Measurements from ENCODE around the gene XRCC2. TPM values are rescaled to one million over a fixed set of nuclear protein-coding genes. Genes with fewer than 3 reads are reported as not detected.
"Not testable (repeated sequence)": the region's sequence is repeated elsewhere in the genome, so short reads cannot be mapped to it uniquely, and the experiment has no call there.

The XRCC2 gene
- total RNA-seq, result 1 to 10 TPM; 1.3 to 7.3 TPM

DNA sequence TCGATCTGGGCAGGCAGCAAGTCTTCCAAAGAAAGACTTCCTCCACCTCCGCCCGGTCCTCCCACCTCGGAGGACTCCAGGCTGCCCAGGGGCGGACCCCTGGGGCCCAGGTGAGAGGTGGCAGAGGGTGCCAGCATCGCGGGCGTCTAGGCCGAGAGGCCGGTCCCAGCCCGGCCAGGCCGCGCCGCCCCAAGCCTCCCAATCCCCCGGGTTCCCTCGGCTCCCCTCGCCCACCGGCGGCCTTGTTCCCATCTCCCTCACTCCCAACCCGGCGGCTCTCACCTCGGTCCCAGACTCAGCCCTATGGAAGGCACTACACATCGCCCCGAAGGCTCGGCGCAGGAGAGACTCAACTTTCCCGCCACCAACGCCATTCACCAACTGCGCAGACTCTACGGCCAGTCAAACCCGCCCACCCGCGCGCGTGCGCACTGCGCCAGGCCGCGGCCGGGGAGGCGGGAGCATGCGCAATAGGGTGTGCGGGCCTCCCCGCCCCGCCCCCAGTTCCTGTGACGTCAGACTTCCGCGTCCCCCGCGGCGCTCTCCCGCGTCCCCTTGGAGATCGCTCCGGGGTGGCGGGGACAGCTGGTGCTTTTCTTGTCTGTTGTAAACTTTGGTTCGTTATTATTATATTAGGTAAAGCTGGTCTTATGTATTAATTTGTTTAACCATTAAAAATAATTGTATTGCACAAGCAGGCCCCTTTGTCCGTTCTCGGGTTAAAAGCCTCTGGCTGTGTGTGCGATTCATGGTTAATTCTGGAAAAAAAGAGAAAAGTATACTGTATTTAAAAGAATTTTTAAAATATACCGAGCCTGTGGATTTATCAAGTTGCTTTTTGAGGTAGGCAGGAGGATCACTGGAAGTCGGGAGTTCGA, at the start of gene XRCC2:
Gene XRCC2, minus strand, starts transcription at position 383 of the 878 bp plus-strand sequence. Its CDS starts 62 bp downstream, at position 321.
- intact Hi-C loops (cut with DNase I), result no loop called here
- Histone ChIP-seq H3K9ac (ENCODE audit: low read depth in 2 of 2, low read length in 2 of 2) (peak within 1 kb of the TSS; percentile 46 to 51), H3K9me3 (no peaks in the 10 kb centered on the region), H3K27ac (peak within 1 kb of the TSS; percentile 75), H3K4me3 (peak within 1 kb of the TSS; percentile 72), H3K27me3 (no peaks in the 10 kb centered on the region), H3K4me1 (peaks cover 8% of the 10 kb centered on the region), H3K36me3 (no peaks in the 10 kb centered on the region)
- TF ChIP-seq, protein P1, sequence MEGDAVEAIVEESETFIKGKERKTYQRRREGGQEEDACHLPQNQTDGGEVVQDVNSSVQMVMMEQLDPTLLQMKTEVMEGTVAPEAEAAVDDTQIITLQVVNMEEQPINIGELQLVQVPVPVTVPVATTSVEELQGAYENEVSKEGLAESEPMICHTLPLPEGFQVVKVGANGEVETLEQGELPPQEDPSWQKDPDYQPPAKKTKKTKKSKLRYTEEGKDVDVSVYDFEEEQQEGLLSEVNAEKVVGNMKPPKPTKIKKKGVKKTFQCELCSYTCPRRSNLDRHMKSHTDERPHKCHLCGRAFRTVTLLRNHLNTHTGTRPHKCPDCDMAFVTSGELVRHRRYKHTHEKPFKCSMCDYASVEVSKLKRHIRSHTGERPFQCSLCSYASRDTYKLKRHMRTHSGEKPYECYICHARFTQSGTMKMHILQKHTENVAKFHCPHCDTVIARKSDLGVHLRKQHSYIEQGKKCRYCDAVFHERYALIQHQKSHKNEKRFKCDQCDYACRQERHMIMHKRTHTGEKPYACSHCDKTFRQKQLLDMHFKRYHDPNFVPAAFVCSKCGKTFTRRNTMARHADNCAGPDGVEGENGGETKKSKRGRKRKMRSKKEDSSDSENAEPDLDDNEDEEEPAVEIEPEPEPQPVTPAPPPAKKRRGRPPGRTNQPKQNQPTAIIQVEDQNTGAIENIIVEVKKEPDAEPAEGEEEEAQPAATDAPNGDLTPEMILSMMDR (IDR thresholded peaks at IDR 0.05), result no peak
- peak; percentile 92 for DNase-seq

- intact Hi-C loops (cut with DNase I), result no loop called here
- no peak overlapping the region for H3K4me3 ChIP-seq
- H3K4me1 ChIP-seq, result no peaks in the 10 kb centered on the region
- no peaks in the 10 kb centered on the region for H3K27me3 ChIP-seq
- H3K36me3 ChIP-seq, result no peaks in the 10 kb centered on the region
- H3K9me3 ChIP-seq, result no peaks in the 10 kb centered on the region
- no peak for DNase-seq
- no peak overlapping the region for H3K9ac ChIP-seq (ENCODE audit: low read depth in 2 of 2, low read length in 2 of 2)
- TF ChIP-seq, protein P1 (IDR thresholded peaks at IDR 0.05), result no peak
- H3K27ac ChIP-seq, result no peak overlapping the region
Observed at GRCh38 chr7:152723364-152723763, 47.4 kb upstream of the XRCC2 start.

DNA sequence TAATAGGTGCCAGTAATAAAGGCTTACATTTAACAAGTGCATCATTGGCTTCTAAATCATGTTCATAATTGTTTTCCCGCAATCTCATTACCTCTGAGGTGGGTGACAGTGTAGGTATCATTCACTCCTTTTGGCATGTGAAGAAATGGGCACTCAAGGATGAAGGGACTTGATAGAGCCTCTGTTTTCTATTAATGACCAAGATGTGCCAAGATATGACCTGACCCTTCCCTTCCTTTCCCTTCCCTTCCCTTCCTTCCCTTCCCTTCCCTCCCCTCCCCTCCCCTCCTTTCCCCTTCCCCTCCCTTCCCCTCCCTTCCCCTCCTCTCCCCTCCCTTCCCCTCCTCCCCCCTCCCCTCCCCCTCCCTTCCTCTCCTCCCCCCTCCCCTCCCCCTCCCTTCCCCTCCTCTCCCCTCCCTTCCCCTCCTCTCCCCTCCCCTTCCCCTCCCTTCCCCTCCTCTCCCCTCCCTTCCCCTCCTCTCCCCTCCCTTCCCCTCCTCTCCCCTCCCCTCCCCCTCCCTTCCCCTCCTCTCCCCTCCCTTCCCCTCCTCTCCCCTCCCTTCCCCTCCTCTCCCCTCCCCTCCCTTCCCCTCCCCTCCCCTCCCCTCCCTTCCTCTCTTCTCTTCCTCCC, 36.6 kb upstream of the XRCC2 start:
- H3K27me3 ChIP-seq; DNase-seq; H3K4me1 ChIP-seq; intact Hi-C loops (cut with DNase I); H3K4me3 ChIP-seq; H3K9me3 ChIP-seq; H3K9ac ChIP-seq (ENCODE audit: low read depth in 2 of 2, low read length in 2 of 2); H3K27ac ChIP-seq; H3K36me3 ChIP-seq: not testable (repeated sequence)

- H3K9ac ChIP-seq (ENCODE audit: low read depth in 2 of 2, low read length in 2 of 2), result no peak overlapping the region
- intact Hi-C loops (cut with DNase I), result no loop called here
- H3K27ac ChIP-seq, result no peak overlapping the region
- H3K4me3 ChIP-seq, result no peak overlapping the region
- TF ChIP-seq, protein P1 (IDR thresholded peaks at IDR 0.05), result no peak
- H3K27me3 ChIP-seq, result no peaks in the 10 kb centered on the region
- no peaks in the 10 kb centered on the region for H3K4me1 ChIP-seq
- no peaks in the 10 kb centered on the region for H3K9me3 ChIP-seq
- H3K36me3 ChIP-seq, result no peaks in the 10 kb centered on the region
- no peak for DNase-seq
Observed at GRCh38 chr7:152711444-152711944, 35.6 kb upstream of the XRCC2 start.

DNA sequence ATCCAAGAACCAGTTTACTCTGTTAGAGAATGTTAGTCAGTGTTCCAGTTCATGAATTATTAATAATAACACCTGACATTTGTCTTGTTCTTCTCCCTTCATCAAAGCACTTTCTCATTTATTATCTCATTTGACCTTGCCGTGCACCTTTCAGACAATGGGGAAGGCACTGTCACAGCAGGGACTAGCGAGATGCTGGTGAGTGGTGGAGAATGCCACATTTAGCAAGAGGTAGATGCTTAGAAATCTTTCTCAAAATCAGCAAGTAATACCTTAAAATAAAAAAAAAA, 34.2 kb upstream of the XRCC2 start:
- no peaks in the 10 kb centered on the region for H3K27me3 ChIP-seq
- H3K9ac ChIP-seq (ENCODE audit: low read depth in 2 of 2, low read length in 2 of 2), result no peak overlapping the region
- H3K27ac ChIP-seq, result no peak overlapping the region
- DNase-seq, result no peak
- intact Hi-C loops (cut with DNase I), result no loop called here
- no peaks in the 10 kb centered on the region for H3K36me3 ChIP-seq
- TF ChIP-seq, protein P1 (IDR thresholded peaks at IDR 0.05), result no peak
- no peaks in the 10 kb centered on the region for H3K4me1 ChIP-seq
- peaks cover 4% of the 10 kb centered on the region for H3K9me3 ChIP-seq
- no peak overlapping the region for H3K4me3 ChIP-seq
